ENCODE data around the gene PBX3.

DNA sequence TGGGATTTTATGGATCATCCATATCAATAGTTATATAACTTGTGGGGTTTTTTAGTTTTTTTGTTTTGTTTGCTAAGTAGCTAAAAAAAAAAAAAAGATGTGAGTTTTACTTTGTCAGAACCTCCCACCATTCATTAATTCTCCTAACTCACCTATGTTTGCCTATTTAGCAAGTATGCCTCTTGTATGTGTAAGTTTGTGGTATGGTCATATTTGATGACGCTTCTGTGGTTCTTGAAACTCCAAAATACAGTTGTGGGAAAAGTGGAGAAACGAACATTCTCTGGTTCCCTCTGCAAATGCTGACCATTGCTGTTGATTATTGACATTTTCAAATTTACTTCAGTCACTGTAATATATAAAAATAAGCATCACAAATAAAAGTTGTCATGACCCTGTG lies 75.7 kb downstream of the PBX3 start:
- TF ChIP-seq, protein P1, sequence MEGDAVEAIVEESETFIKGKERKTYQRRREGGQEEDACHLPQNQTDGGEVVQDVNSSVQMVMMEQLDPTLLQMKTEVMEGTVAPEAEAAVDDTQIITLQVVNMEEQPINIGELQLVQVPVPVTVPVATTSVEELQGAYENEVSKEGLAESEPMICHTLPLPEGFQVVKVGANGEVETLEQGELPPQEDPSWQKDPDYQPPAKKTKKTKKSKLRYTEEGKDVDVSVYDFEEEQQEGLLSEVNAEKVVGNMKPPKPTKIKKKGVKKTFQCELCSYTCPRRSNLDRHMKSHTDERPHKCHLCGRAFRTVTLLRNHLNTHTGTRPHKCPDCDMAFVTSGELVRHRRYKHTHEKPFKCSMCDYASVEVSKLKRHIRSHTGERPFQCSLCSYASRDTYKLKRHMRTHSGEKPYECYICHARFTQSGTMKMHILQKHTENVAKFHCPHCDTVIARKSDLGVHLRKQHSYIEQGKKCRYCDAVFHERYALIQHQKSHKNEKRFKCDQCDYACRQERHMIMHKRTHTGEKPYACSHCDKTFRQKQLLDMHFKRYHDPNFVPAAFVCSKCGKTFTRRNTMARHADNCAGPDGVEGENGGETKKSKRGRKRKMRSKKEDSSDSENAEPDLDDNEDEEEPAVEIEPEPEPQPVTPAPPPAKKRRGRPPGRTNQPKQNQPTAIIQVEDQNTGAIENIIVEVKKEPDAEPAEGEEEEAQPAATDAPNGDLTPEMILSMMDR (conservative IDR thresholded peaks at IDR 0.05; ENCODE audit: low read length) = no peak
- no peak for TF ChIP-seq EZH2phosphoT487 (IDR thresholded peaks at IDR 0.05; ENCODE audit: borderline replicate concordance, low read depth, low read length)

All from OCI-LY7 (cell line).